HCT116 (cell line): ENCODE results near the gene ZFYVE27. TPM values are rescaled to one million over a fixed set of nuclear protein-coding genes. Genes with fewer than 3 reads are reported as not detected.

Experiments
- ATAC-seq: fragments of 200-7000 bp; cut with Tn5 transposase; 2 replicates; pipeline ENCODE4 v1.9.1; 2020; ENCODE audit warnings: mild to moderate bottlenecking, moderate library complexity
- BruUV-seq: library from RNA; stranded (reverse); fragments of 400-500 nt; replicated peaks from 2 replicates; lab custom pipeline; 2021; lab: Mats Ljungman, UMichigan
- CTCF ChIA-PET: fragments of 300-600 bp; sonication (Branson Sonifier 250); formaldehyde crosslinking; loops from one replicate; lab custom pipeline; 2021; ENCODE audit warnings: antibody characterized with exemption; lab: Charles Lee
- POLR2A ChIA-PET: fragments of 300-600, 350-600 bp; sonication (Branson Sonifier 250); formaldehyde crosslinking; loops from one replicate; lab custom pipeline; 2021; ENCODE audit warnings: antibody characterized with exemption; lab: Charles Lee
- RAD21 ChIA-PET, 2 experiments: fragments of 300-600 bp; sonication (Branson Sonifier 250); formaldehyde crosslinking; loops; one replicate each; lab custom pipeline; 2023; ENCODE audit warnings: low total read pairs in 2 of 2; ENCODE audit not compliant: uncharacterized antibody in 2 of 2, unreplicated experiment in 2 of 2, low non-redundant PET in 1 of 2; lab: Charles Lee
- DNase-seq: peaks from one replicate; pipeline ENCODE4 v3.0.0-alpha.2; 2010; ENCODE audit warnings: low read depth, low spot score
- H2AFZ ChIP-seq: fragments of 200-600 bp; shearing (Covaris generic), sonication (generic); 2 replicates; pipeline ENCODE4 v1.6.1; 2017; ENCODE audit warnings: low read depth, mixed run types, mixed read lengths, antibody characterized with exemption, low read length; ENCODE audit not compliant: poor library complexity, severe bottlenecking
- H3K27ac ChIP-seq: 2 replicates; pipeline ENCODE4 v1.5.1; 2012; ENCODE audit warnings: low read depth, low read length
- H3K27me3 ChIP-seq: fragments of 200-600 bp; sonication (generic); 2 replicates; pipeline ENCODE4 v1.6.1; 2016; ENCODE audit warnings: mixed run types, low read length, mixed read lengths; ENCODE audit not compliant: insufficient read depth
- H3K36me3 ChIP-seq, 2 experiments: fragments of 200-500 bp in 1 of 2; fragments of 200-600 bp in 1 of 2; sonication (Bioruptor generic) in 1 of 2; sonication (generic) in 1 of 2; 2 replicates each; pipeline versions ENCODE4 v1.5.1 to v1.6.1; 2014 to 2016; ENCODE audit warnings: low read length in 2 of 2, inconsistent platforms in 1 of 2, mixed read lengths in 1 of 2, mixed run types in 1 of 2; ENCODE audit not compliant: insufficient read depth in 2 of 2, control insufficient read depth in 1 of 2
- H3K4me1 ChIP-seq, 2 experiments: fragments of 200-600 bp in 1 of 2; sonication (generic) in 1 of 2; 2 replicates each; pipeline versions ENCODE4 v1.5.1 to v1.6.1; 2012 to 2017; ENCODE audit warnings: low read length in 2 of 2, inconsistent platforms in 1 of 2, mild to moderate bottlenecking in 1 of 2, mixed read lengths in 1 of 2, mixed run types in 1 of 2, moderate library complexity in 1 of 2; ENCODE audit not compliant: insufficient read depth in 2 of 2, control insufficient read depth in 1 of 2
- H3K4me2 ChIP-seq: fragments of 200-600 bp; sonication (generic); 2 replicates; pipeline ENCODE4 v1.6.1; 2017; ENCODE audit warnings: mixed run types, low read length, mixed read lengths
- H3K4me3 ChIP-seq, 2 experiments: fragments of 200-600 bp in 1 of 2; sonication (generic) in 1 of 2; replicated peaks in 1 of 2; 2 replicates each; pipeline ENCODE4 v1.5.1; 2011 to 2016; ENCODE audit warnings: low read length in 2 of 2, control low read depth in 1 of 2, low read depth in 1 of 2, mild to moderate bottlenecking in 1 of 2, mixed read lengths in 1 of 2, mixed run types in 1 of 2
- H3K79me2 ChIP-seq: fragments of 200-600 bp; sonication (generic); 2 replicates; pipeline ENCODE4 v1.6.1; 2017; ENCODE audit warnings: mild to moderate bottlenecking, mixed run types, low read length, moderate library complexity, mixed read lengths; ENCODE audit not compliant: insufficient read depth
- H3K9ac ChIP-seq: fragments of 200-600 bp; sonication (generic); 2 replicates; pipeline ENCODE4 v1.6.1; 2016; ENCODE audit warnings: low read length, mixed read lengths
- H3K9me2 ChIP-seq: fragments of 200-600 bp; sonication (generic), shearing (Covaris generic); 2 replicates; pipeline ENCODE4 v1.6.1; 2017; ENCODE audit warnings: mixed run types, mild to moderate bottlenecking, moderate library complexity; ENCODE audit not compliant: insufficient read depth
- H3K9me3 ChIP-seq, 2 experiments: fragments of 200-500 bp in 1 of 2; fragments of 200-600 bp in 1 of 2; sonication (Bioruptor generic) in 1 of 2; sonication (generic) in 1 of 2; 2 replicates each; pipeline ENCODE4 v1.6.1; 2014 to 2017; ENCODE audit warnings: low read length in 2 of 2, mixed read lengths in 2 of 2, inconsistent platforms in 1 of 2, low read depth in 1 of 2, mild to moderate bottlenecking in 1 of 2, mixed run types in 1 of 2, moderate library complexity in 1 of 2; ENCODE audit not compliant: control insufficient read depth in 1 of 2, insufficient read depth in 1 of 2
- H4K20me1 ChIP-seq: fragments of 200-600 bp; sonication (generic), shearing (Covaris generic); 2 replicates; pipeline ENCODE4 v1.6.1; 2017; ENCODE audit warnings: mixed run types, mild to moderate bottlenecking, moderate library complexity; ENCODE audit not compliant: insufficient read depth
- CBX3 ChIP-seq: IDR thresholded peaks from 2 replicates; pipeline ENCODE4 v1.6.1; 2012; ENCODE audit warnings: low read depth
- CTCF ChIP-seq, 3 experiments: fragments of 200-600 bp in 1 of 3; sonication (generic) in 1 of 3; IDR thresholded peaks in 2 of 3; conservative IDR thresholded peaks in 1 of 3; 2 replicates each; pipeline ENCODE4 v1.5.1; 2012 to 2017; ENCODE audit warnings: low read depth in 2 of 3, low read length in 2 of 3, antibody characterized with exemption in 1 of 3, borderline replicate concordance in 1 of 3, control low read depth in 1 of 3, mild to moderate bottlenecking in 1 of 3, mixed read lengths in 1 of 3, mixed run types in 1 of 3, moderate library complexity in 1 of 3; ENCODE audit not compliant: insufficient read depth in 1 of 3
- EZH2 ChIP-seq: fragments of 200-600 bp; sonication (generic); IDR thresholded peaks from 2 replicates; pipeline ENCODE4 v1.6.1; 2017; ENCODE audit warnings: antibody characterized with exemption, mixed run types
- JUND ChIP-seq: IDR thresholded peaks from 2 replicates; pipeline ENCODE4 v1.6.1; 2012
- MAX ChIP-seq: IDR thresholded peaks from 2 replicates; pipeline ENCODE4 v1.6.1; 2012
- POLR2A ChIP-seq: IDR thresholded peaks from 2 replicates; pipeline ENCODE4 v1.7.0; 2011; ENCODE audit warnings: borderline replicate concordance; ENCODE audit not compliant: insufficient read depth, insufficient read length; ENCODE audit errors: extremely low read depth
- RAD21 ChIP-seq: IDR thresholded peaks from 2 replicates; pipeline ENCODE4 v1.6.1; 2012; ENCODE audit warnings: low read depth, mild to moderate bottlenecking
- SIN3A ChIP-seq: IDR thresholded peaks from 2 replicates; pipeline ENCODE4 v1.6.1; 2012; ENCODE audit warnings: low read depth
- YY1 ChIP-seq: IDR thresholded peaks from 2 replicates; pipeline ENCODE4 v1.6.1; 2011; ENCODE audit warnings: low read length, low read depth, moderate library complexity, mild to moderate bottlenecking; ENCODE audit not compliant: insufficient replicate concordance; ENCODE audit errors: extremely low read depth
- ZFX ChIP-seq: fragments of 450-650 bp; IDR thresholded peaks from 2 replicates; pipeline ENCODE4 v1.6.1; 2017
- intact Hi-C: fragments of 100-400 bp; cut with micrococcal nuclease; formaldehyde crosslinking; loops from 2 replicates; pipeline ENCODE4 v1.10.0; 2022
- total RNA-seq: library from RNA; stranded (reverse); gene quantifications from one replicate; pipeline ENCODE4 v1.2.1, GENCODE V29; 2021; ENCODE audit not compliant: unreplicated experiment

ZFYVE27 gene
- total RNA-seq, 1 experiment from 2014 or later = 28.4 TPM

GRCh38 chr10:97715259-97715874 is 21.6 kb upstream of the ZFYVE27 start (continued):
- no peak for TF ChIP-seq ZFX
- TF ChIP-seq YY1 = no peak
- TF ChIP-seq EZH2 = no peak
- no peak for TF ChIP-seq CBX3
- no peak for TF ChIP-seq SIN3A
- TF ChIP-seq CTCF (IDR thresholded peaks at IDR 0.05 in 2 of 3, conservative IDR thresholded peaks at IDR 0.05 in 1 of 3; ENCODE audit: borderline replicate concordance in 1 of 3, insufficient read depth in 1 of 3, low read depth in 2 of 3, low read length in 2 of 3) = no peak
- TF ChIP-seq MAX = no peak
- TF ChIP-seq JUND = no peak
- TF ChIP-seq RAD21 = no peak
- TF ChIP-seq POLR2A = no peak

GRCh38 chr10:97717627-97718026 is 19.3 kb upstream of the ZFYVE27 start:
- H3K9me2 ChIP-seq = no peaks in the 10 kb centered on the region
- peak overlapping the region; percentile 77; the same call in 1 of the 2 replicates for H3K27ac ChIP-seq
- CTCF ChIA-PET = interaction anchor here (1.1 to 1.8 kb wide), 3 partner anchors 8 to 183 kb away, joined by 3 to 10 read pairs (median 3); no protein-coding TSS in a partner anchor
- H2AFZ ChIP-seq = no peak overlapping the region
- H3K79me2 ChIP-seq = peaks cover 26% of the 10 kb centered on the region; the same call in 1 of the 2 replicates
- no peaks in the 10 kb centered on the region for H4K20me1 ChIP-seq
- no peaks in the 10 kb centered on the region for H3K27me3 ChIP-seq
- peaks cover 37 to 51% of the 10 kb centered on the region in 2 experiments for H3K4me1 ChIP-seq
- peaks cover 0 to 12% of the 10 kb centered on the region in 2 experiments; a peak in 2 of 4 replicates for H3K36me3 ChIP-seq
- H3K4me2 ChIP-seq = peak overlapping the region; percentile 75
- TF ChIP-seq RAD21 = no peak
- no peaks in the 10 kb centered on the region for H3K9me3 ChIP-seq
- POLR2A ChIA-PET = no interaction called here
- H3K9ac ChIP-seq = no peak overlapping the region
- RAD21 ChIA-PET = no interaction called here
- H3K4me3 ChIP-seq = no peak overlapping the region
- intact Hi-C loops = no loop called here
- BruUV-seq = no TSS peak
- no peak for ATAC-seq
- DNase-seq = no peak
